Stimulated activated CD4-positive, alpha-beta T cell treated with anti-CD3 and anti-CD28 coated beads, Interleukin-2, amount 100 ng/mL, for 4 hours (primary cell): Measurements from ENCODE around the gene ASF1A.

Source experiments
- DNase-seq: peaks from one replicate; pipeline ENCODE4 v3.0.0-alpha.2; 2020; ENCODE audit warnings: low read depth

The ASF1A gene

GRCh38 chr6:118881440-118882313, 12.3 kb upstream of the ASF1A start:
- no peak for DNase-seq

- DNase-seq, result no peak
Measured at GRCh38 chr6:118882314-118882905, 11.5 kb upstream of the ASF1A start.

GRCh38 chr6:118886641-118887040, 7.3 kb upstream of the ASF1A start:
- no peak for DNase-seq

- DNase-seq, result no peak
Measured at GRCh38 chr6:118889163-118889562, 4.8 kb upstream of the ASF1A start.

GRCh38 chr6:118890997-118891790, 2.8 kb upstream of the ASF1A start:
- no peak for DNase-seq

- no peak for DNase-seq
Measured at GRCh38 chr6:118892355-118892991, 1.5 kb upstream of the ASF1A start.

GRCh38 chr6:118893064-118893806, 717 bp upstream of the ASF1A start:
- no peak for DNase-seq

- DNase-seq, result peak; percentile 27
Measured at GRCh38 chr6:118894425-118895260, 691 bp downstream of the ASF1A start.

- DNase-seq, result no peak
Measured at GRCh38 chr6:118895261-118895560, 1.3 kb downstream of the ASF1A start.

- no peak for DNase-seq
Measured at GRCh38 chr6:118895859-118896258, 1.9 kb downstream of the ASF1A start.

GRCh38 chr6:118896339-118897136, 2.6 kb downstream of the ASF1A start:
- DNase-seq, result no peak

- DNase-seq, result no peak
Measured at GRCh38 chr6:118897386-118897785, 3.4 kb downstream of the ASF1A start.

- peak; percentile 10 for DNase-seq
Measured at GRCh38 chr6:118899948-118900347, 6.0 kb downstream of the ASF1A start.

GRCh38 chr6:118902726-118903125, 8.8 kb downstream of the ASF1A start:
- no peak for DNase-seq

GRCh38 chr6:118903138-118903537, 9.2 kb downstream of the ASF1A start:
- DNase-seq, result no peak

GRCh38 chr6:118903691-118904090, 9.7 kb downstream of the ASF1A start:
- no peak for DNase-seq

GRCh38 chr6:118905084-118905483, 11.1 kb downstream of the ASF1A start:
- no peak for DNase-seq

- DNase-seq, result no peak
Measured at GRCh38 chr6:118905851-118906250, 11.9 kb downstream of the ASF1A start.

GRCh38 chr6:118908441-118908840, 14.5 kb downstream of the ASF1A start:
- DNase-seq, result no peak

GRCh38 chr6:118912646-118913045, 18.7 kb downstream of the ASF1A start:
- no peak for DNase-seq
